Islet precursor cell (in vitro differentiated cells): ENCODE measurements around the gene RERE.
"Not testable (repeated sequence)": the region's sequence is repeated elsewhere in the genome, so short reads cannot be mapped to it uniquely, and the experiment has no call there.

Experiments
- DNase-seq: peaks from one replicate; pipeline ENCODE4 v3.0.0-alpha.2; 2018

Gene RERE

GRCh38 chr1:8797216-8797615 is 20.2 kb downstream of the RERE start:
- no peak for DNase-seq

- DNase-seq = no peak
Measured at GRCh38 chr1:8796812-8797211, 20.6 kb downstream of the RERE start.

DNA sequence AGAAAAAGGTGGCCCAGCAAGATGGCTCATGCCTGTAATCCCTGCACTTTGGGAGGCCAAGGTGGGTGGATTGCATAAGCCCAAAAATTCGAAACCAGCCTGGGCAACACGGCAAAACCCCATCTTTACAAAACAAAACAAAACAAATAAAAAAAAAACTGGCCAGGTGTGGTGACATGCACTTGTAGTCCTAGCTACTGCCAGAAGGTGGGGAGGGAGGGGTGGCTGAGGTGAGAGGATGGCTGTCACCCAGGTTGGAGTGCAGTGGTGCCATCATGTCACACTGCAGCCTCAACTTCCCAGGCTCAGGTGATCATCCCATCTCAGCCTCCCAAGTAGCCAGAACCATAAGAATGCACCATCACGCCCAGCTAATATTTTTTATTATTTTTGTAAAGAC is 22.8 kb downstream of the RERE start:
- no peak for DNase-seq

GRCh38 chr1:8791819-8792218 is 25.6 kb downstream of the RERE start:
- DNase-seq = no peak

DNA sequence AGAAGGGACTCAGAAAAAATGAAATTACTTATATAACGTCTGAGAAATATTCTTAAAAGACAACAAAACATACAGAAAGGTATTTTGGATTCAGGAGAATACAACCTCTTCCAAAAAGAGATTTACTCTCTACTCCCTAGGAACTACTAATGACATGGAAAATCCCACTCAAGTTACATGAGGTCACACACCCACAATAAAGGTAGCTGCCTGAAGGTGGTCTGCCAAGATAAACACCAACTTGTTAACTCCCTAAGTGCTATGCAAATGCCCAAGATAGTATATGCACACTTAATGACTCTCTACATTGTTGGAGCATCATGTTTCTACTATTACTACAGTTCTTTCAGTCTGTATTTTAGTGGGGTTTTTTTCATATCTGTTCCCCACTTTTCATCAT is 26.5 kb downstream of the RERE start:
- DNase-seq = no peak

DNA sequence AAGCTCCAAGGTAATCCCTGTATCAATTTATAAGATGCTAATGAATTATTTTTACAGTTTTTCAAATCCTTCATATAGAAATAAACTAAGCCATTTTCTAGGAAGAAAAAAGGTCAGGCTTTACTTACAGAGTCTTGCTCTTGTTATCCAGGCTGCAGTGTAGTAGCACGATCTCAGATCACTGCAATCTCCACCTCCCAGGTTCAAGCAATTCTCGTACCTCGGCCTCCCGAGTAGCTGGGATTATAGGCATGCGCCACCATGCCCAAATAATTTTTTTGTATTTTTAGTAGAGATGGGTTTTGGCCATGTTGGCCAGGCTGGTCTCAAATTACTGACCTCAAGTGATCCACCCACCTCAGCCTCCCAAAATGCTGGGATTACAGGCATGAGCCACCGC is 27.0 kb downstream of the RERE start:
- DNase-seq = no peak

DNA sequence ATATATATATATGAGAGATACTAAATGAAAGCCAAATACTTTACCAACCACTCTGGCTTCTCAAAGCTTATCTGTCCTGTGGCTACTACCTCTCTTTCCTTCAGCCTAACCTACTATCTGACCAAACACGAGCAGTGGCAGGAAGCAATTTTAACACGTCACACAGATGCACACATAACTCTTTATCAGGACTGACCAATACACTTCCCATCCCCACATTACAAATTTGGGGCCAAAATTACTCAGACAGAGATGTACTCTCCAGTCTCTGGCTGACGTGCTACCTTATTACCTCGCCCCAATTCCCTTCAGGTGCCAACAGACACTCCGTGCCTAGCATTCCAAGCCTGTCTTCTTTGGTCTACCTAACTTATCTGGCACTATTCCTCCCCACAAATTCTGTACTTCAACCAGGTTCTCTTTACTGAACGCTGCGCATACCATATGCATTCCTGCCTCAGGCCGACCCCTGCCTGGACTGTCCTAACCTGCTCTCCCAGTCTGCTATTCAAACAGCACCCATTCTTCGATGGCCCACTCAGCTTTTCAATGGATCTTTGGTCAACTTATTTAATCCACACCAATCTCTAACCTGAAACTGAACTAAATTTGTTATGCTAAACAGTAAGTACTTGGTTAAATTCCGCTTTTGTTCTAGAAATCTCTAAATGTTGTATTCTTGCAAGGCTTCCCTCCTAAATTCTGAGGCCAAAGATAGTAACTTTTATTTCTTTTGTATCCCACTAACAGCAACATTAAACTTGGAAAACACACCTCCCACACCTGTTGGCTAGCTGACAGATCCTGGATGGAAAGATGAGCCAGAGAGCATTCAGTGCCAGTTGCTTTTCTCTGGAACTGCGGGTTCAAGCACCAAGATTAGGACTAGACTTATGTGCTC is 27.9 kb downstream of the RERE start:
- DNase-seq = peak; percentile 94

DNA sequence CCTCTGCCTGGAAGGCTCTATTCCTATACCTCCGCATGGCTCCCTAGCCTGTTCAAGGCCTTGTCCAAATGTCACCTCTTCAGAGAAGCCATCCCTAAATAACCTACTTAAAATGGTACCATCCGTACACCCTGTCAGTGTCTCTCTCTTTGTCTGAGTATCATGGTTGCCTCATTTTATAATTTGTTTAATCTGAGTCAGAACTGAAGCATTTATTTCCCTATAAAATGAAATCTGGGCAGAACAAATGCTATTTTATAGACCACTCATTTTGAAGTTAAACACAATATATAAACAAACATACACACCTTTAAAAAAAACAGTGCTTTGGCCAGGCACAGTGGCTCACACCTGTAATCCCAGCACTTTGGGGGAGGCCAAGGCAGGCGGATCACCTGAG is 30.2 kb downstream of the RERE start:
- no peak for DNase-seq

DNA sequence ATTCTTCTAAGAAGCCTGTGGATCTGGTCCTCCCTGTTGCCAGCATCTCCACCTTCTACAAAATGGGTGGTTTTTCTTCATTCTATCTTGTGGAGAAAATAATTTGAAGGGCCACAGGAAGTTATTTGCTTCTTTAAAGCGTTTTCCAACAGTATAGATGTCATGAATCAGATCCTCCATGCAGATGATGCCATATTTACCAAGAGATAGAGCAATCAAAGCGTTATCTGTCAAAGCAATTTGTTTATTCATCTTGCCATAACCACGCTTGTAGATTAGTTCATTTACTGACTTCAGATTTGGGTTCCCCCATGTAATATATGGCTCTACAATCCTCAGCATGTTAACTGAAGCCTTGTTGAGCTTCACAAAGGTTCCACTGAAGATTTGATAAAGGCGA is 31.2 kb downstream of the RERE start:
- not testable (repeated sequence) for DNase-seq

- no peak for DNase-seq
Measured at GRCh38 chr1:8782955-8783354, 34.5 kb downstream of the RERE start.

- DNase-seq = no peak
Measured at GRCh38 chr1:8782001-8782620, 35.3 kb downstream of the RERE start.

GRCh38 chr1:8780405-8780804 is 37.0 kb downstream of the RERE start:
- no peak for DNase-seq

GRCh38 chr1:8777867-8778266 is 39.6 kb downstream of the RERE start:
- DNase-seq = no peak

DNA sequence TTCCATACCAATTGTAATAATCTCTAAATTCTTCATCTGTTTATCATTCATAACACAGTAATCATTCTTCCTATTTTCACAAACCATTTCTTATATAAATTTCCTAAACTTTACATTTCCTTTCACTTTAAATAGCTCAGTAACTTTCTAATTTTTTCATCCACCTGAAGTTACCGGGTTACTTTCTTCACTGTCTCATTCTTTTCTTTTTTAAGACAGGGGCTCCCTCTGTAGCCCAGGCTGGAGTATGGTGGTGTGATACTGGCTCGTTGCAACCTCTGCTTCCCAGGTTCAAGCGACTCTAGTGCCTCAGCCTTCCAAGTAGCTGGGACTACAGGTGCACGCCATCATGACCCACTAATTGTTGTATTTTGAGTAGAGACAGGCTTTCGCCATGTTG is 41.3 kb downstream of the RERE start:
- no peak for DNase-seq

GRCh38 chr1:8767006-8767405 is 50.4 kb downstream of the RERE start:
- DNase-seq = no peak

GRCh38 chr1:8765198-8765597 is 52.2 kb downstream of the RERE start:
- DNase-seq = no peak

DNA sequence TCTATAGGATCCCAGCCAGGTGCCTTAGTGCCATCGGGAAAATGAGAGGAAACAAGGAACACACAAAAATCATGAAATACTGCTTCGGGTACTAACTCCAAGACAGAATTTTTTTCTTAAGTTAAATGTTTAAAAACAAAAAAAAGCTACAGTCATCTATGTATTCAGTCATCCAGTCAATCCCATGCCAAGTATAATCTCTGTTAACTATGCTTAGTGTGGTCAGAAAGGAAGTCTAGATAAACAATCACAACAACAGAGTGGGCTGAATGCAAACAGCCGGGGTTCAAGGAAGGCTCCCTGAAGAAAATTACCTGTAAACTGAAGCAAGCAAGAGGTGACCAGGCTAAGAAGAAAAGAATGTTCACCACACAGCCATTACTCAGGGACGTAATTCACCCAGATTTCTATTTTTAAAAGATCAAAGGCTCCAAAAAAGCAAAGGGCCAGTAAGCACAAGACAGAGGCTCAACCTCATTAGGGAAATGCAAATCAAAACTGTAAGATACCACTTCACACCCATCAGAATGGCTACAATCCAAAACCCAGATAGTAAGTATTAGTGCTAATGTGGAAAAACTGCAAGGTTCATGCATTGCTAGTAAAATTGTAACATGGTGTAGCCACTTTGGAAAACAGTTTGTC is 53.0 kb downstream of the RERE start:
- no peak for DNase-seq

DNA sequence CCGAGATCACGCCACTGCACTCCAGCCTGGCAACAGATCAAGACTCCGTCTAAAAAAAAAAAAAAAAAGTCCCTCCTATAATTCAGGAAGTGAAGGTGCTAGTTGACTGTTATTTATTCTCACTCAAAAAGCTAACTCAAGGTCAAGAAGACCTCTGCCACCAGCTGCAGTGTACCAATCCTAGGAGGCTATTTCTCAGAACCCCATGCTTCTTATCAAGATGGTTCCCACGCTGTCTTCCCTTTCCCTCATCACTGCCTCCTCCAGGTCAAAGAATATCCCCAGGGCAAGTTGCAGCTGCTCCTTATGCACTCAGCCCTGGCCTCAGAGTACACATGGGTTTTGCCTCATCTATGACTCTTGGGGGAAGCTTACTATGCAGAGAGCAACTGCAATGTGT is 53.6 kb downstream of the RERE start:
- peak; percentile 87 for DNase-seq

DNA sequence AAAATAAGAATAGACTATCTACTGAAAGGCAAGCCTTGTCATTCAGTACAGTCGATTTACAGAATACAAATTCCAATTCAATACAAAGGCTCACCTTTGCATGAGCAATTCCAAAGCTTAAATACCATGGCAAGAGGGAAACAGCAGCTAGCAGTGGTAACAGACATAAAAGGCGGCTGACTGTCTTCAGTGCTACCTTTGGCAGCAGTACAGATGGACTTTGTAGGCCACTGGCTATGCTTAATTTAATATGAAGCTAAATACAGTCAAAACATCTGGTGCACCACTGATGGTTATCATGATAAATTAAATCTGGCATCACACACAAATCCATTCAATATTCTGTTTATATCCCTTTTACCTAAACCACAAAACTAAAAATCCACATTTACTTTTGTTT is 62.4 kb downstream of the RERE start:
- DNase-seq = no peak

- no peak for DNase-seq
Measured at GRCh38 chr1:8754247-8754650, 63.2 kb downstream of the RERE start.

- DNase-seq = no peak
Measured at GRCh38 chr1:8753736-8754135, 63.7 kb downstream of the RERE start.

DNA sequence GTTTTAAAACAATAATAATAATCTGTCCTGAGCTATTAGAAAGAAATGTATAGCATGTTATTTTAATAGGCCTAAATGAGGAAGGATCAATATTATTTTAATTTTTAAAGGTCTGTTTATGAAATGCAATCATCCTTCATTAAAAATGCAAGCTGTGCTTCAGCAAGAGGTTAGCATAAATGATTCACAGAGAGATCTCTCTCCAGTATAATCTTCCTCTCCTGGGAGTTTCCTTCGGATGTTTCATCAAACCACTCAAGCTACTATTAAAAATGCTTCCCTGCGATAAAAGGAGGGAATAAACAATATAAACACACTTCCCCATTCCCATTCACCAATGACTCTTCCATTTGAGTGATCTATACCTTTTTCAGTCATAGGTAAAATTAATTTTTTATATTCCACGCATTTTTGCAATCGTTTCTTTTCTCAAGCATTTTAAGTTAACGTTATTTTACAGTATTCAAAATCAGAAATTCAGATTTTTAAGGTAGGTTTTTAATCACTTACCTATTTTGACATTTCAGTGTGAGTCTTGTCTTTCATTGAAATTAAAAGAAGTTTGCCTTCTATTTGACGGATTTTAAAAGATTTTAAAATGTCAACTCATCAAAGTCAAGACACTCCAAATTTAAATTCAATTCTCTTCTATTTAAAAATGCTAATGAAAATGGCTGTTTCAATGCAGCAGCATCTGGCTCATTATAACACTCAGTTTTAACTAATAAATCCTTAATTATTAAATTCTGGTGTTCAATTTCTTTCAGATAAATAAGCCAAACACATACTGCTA is 64.3 kb downstream of the RERE start:
- DNase-seq = no peak

- DNase-seq = no peak
Measured at GRCh38 chr1:8752411-8752810, 65.0 kb downstream of the RERE start.
